ENCODE measurements around the gene PLEKHH1. TPM values are rescaled to one million over a fixed set of nuclear protein-coding genes. Genes with fewer than 3 reads are reported as not detected.

The PLEKHH1 gene
- total and polyA plus RNA-seq, 4 experiments from 2014 or later, result 0.22 to 1.1 (median 0.41) TPM; not detected in 1

DNA sequence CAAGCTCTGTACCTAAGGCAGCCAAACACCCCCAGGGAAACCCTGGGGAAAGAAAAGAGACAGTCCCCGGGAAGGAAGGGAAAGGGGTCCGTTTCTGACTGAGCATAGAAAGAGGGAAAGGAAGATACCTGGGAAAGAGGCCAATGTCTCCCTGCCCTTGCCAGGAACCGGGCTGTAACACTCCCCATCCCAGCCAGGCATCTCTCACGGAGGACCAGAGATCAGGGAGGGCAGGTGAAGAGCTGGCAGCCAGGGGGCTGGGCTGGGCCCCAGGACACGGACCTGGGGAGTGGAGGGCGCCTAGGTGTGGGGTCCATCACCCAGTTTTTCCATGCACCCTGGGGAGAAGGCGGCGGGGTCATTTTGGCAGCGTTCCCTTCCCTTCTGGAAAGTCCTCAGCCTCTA lies 18.9 kb upstream of the PLEKHH1 start:
- no peaks in the 10 kb centered on the region for H3K36me3 ChIP-seq (ENCODE audit: insufficient read depth, low read length)
- H3K27ac ChIP-seq (ENCODE audit: low read depth, low read length), result peak overlapping the region; percentile 68
- H3K4me1 ChIP-seq (ENCODE audit: insufficient read depth, low read length), result peaks cover 25% of the 10 kb centered on the region
- POLR2A ChIA-PET (ENCODE audit: partially characterized antibody), result interaction anchor here (1.5 to 6.6 kb wide), 3 partner anchors 19 to 86 kb away, joined by 5 to 51 read pairs (median 7); partner anchors contain the start of genes PIGH, PLEKHH1 and TMEM229B
- CTCF ChIA-PET (ENCODE audit: partially characterized antibody), result interaction anchor here (1.2 to 2.8 kb wide), 4 partner anchors 9 to 87 kb away, joined by 4 to 12 read pairs (median 8); partner anchors contain the start of gene TMEM229B
- peak overlapping the region; percentile 70 to 96 (median 88) for H3K27ac Mint-ChIP-seq
- H3K4me3 Mint-ChIP-seq, result peak overlapping the region; percentile 90 to 97 (median 94)
- H3K4me1 Mint-ChIP-seq, result peaks cover 13 to 36% (median 23%) of the 10 kb centered on the region in 4 donors
- peak overlapping the region; percentile 53 to 56 for H3K4me3 ChIP-seq (ENCODE audit: low read length in 2 of 2)
- intact Hi-C loops (cut with micrococcal nuclease), result no loop called here
- DNase-seq, result no peak
- no peaks in the 10 kb centered on the region for H3K9me3 Mint-ChIP-seq
- H3K36me3 Mint-ChIP-seq, result peaks cover 0 to 4% of the 10 kb centered on the region in 2 donors
- H3K9me3 ChIP-seq (ENCODE audit: control insufficient read depth in 1 of 2, low read length in 2 of 2), result no peaks in the 10 kb centered on the region
- no peaks in the 10 kb centered on the region for H3K27me3 ChIP-seq (ENCODE audit: insufficient read depth, low read length)
- no peaks in the 10 kb centered on the region for H3K27me3 Mint-ChIP-seq

DNA sequence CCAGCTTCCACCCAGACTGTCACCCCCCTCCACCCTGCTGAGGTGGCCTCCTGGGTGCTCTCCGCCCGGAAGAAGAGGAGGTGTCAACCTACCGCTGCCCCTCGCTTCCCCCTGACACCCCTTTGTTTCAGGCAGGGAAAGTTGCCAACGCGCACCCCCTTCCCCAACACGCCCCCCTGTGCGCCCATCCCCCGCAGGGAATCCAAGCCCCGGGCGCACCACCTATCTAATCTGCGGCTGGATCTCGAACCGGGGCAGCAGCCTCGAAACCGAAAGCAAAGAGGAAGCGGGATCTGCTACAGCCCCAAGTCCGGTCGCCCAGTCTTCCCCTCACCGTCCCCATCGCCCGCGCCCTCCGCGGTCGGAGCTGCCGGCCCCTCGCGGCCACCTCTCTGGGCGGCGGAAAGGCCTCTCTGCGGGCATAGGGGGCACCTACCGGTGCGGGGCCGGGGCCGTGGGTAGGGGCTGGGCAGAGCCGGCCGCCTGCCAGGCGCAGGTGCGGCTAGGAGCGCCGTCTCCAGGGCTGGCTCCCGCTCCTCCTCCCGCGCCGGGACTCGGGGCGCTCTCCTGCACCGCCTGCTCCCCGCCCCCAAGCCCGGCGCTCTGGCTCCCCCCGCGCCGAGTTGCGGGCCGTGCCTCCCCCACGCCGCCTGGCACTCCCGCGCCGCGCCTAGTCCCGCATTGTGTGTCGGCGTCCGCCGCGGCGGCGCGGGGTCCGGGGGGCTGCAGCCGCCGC lies 18.3 kb upstream of the PLEKHH1 start:
- no peaks in the 10 kb centered on the region for H3K9me3 ChIP-seq (ENCODE audit: control insufficient read depth in 1 of 2, low read length in 2 of 2)
- no peaks in the 10 kb centered on the region for H3K27me3 ChIP-seq (ENCODE audit: insufficient read depth, low read length)
- H3K4me1 Mint-ChIP-seq, result peaks cover 13 to 36% (median 23%) of the 10 kb centered on the region in 4 donors
- intact Hi-C loops (cut with micrococcal nuclease), result loop anchor here (1.0 kb wide), 1 partner anchor 27 kb away; the partner anchor contains the start of gene TMEM229B
- peak overlapping the region; percentile 53 to 56 for H3K4me3 ChIP-seq (ENCODE audit: low read length in 2 of 2)
- DNase-seq, result peak; percentile 46 to 59 (median 55)
- H3K36me3 ChIP-seq (ENCODE audit: insufficient read depth, low read length), result no peaks in the 10 kb centered on the region
- H3K27ac ChIP-seq (ENCODE audit: low read depth, low read length), result peak overlapping the region; percentile 68
- CTCF ChIA-PET (ENCODE audit: partially characterized antibody), result interaction anchor here (1.6 to 3.0 kb wide), 3 partner anchors 10 to 57 kb away, joined by 4 to 15 read pairs (median 9); no protein-coding TSS in a partner anchor
- peak overlapping the region; percentile 90 to 97 (median 94) for H3K4me3 Mint-ChIP-seq
- POLR2A ChIA-PET (ENCODE audit: partially characterized antibody), result interaction anchor here (1.2 to 6.6 kb wide), 4 partner anchors 12 to 85 kb away, joined by 3 to 51 read pairs (median 6); partner anchors contain the start of genes PIGH, PLEKHH1 and TMEM229B
- H3K27ac Mint-ChIP-seq, result peak overlapping the region; percentile 88 to 96 (median 92)
- peaks cover 25% of the 10 kb centered on the region for H3K4me1 ChIP-seq (ENCODE audit: insufficient read depth, low read length)
- no peaks in the 10 kb centered on the region for H3K9me3 Mint-ChIP-seq
- H3K36me3 Mint-ChIP-seq, result peaks cover 0 to 4% of the 10 kb centered on the region in 2 donors
- no peaks in the 10 kb centered on the region for H3K27me3 Mint-ChIP-seq

DNA sequence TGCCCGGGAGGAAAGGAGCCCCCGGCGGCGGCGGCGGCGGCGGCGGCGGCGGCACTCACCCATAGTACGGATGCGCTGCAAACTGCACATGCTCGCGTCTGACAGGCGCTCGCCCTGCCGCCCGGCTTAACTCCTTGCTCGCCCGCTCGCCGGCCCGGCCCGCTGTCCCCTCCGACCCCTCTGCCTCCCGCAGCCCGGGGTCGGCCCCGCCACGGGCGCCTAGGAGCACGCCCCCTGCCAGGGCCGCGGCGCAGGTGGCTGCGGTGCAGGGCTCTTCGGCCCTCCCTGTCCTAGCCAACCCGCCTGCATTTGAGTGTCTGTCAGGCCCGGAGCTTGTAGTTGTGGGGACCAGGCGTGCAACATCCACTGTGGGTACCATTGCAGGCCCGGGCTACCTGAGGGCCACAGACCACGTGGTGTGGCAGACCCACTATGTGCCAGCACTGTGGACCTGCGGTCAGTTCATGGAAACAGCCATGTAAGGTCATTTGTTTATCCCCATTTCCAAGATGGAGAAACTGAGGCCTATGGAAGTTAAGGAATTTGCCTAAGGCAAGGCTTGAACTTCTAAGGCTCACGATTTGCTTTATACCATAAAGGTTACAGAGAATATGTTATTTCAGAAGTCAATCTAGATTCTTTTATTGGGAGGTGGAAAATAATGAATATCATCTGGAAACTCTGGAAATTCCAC lies 17.6 kb upstream of the PLEKHH1 start:
- peaks cover 13 to 36% (median 23%) of the 10 kb centered on the region in 4 donors for H3K4me1 Mint-ChIP-seq
- Histone ChIP-seq H3K36me3 (ENCODE audit: insufficient read depth, low read length) (no peaks in the 10 kb centered on the region), H3K27me3 (ENCODE audit: insufficient read depth, low read length) (no peaks in the 10 kb centered on the region), H3K9me3 (ENCODE audit: control insufficient read depth in 1 of 2, low read length in 2 of 2) (no peaks in the 10 kb centered on the region), H3K4me3 (ENCODE audit: low read length in 2 of 2) (peak overlapping the region; percentile 28 to 71), H3K4me1 (ENCODE audit: insufficient read depth, low read length) (peaks cover 25% of the 10 kb centered on the region), H3K27ac (ENCODE audit: low read depth, low read length) (peak overlapping the region; percentile 45)
- ChIA-PET CTCF (ENCODE audit: partially characterized antibody) (interaction anchor here (3.0 kb wide), 1 partner anchor 11 kb away, joined by 15 read pairs; no protein-coding TSS in a partner anchor), POLR2A (ENCODE audit: partially characterized antibody) (interaction anchor here (1.2 to 6.6 kb wide), 3 partner anchors 11 to 28 kb away, joined by 3 to 51 read pairs (median 7); partner anchors contain the start of genes PLEKHH1 and TMEM229B)
- intact Hi-C loops (cut with micrococcal nuclease), result loop anchor here (1.0 kb wide), 1 partner anchor 27 kb away; the partner anchor contains the start of gene TMEM229B
- no peaks in the 10 kb centered on the region for H3K9me3 Mint-ChIP-seq
- peak overlapping the region in 6 of 7 donors; percentile 9 to 74 (median 46) for H3K27ac Mint-ChIP-seq
- H3K4me3 Mint-ChIP-seq, result peak overlapping the region; percentile 72 to 84 (median 76)
- peaks cover 0 to 4% of the 10 kb centered on the region in 2 donors for H3K36me3 Mint-ChIP-seq
- no peaks in the 10 kb centered on the region for H3K27me3 Mint-ChIP-seq
- DNase-seq, result peak in 3 of 5 donors; percentile 50 to 62 (median 52)

DNA sequence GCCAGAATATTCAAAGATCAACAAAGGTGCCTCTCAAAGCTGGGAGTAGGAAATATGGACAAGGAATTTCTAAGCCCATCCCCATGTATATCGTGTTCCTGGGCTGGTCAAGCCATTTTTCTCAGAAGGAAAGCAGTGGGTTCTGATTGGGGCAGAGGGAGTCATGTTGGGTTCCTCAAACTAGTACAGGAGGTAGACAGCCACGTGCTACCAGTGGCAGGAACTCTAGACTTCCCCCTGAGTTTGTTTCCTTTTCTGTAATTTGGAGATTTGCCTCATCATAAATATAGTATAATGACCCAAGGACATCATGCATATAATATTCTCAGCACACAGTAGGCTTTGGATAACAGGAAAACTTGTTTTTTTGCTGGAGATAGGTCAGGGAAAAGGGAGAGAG lies 16.4 kb upstream of the PLEKHH1 start:
- Histone ChIP-seq H3K4me1 (ENCODE audit: insufficient read depth, low read length) (peaks cover 23% of the 10 kb centered on the region), H3K36me3 (ENCODE audit: insufficient read depth, low read length) (no peaks in the 10 kb centered on the region), H3K27me3 (ENCODE audit: insufficient read depth, low read length) (no peaks in the 10 kb centered on the region), H3K4me3 (ENCODE audit: low read length in 2 of 2) (no peak overlapping the region), H3K27ac (ENCODE audit: low read depth, low read length) (no peak overlapping the region), H3K9me3 (ENCODE audit: control insufficient read depth in 1 of 2, low read length in 2 of 2) (no peaks in the 10 kb centered on the region)
- ChIA-PET POLR2A (ENCODE audit: partially characterized antibody) (interaction anchor here (1.2 to 6.6 kb wide), 3 partner anchors 12 to 29 kb away, joined by 3 to 51 read pairs (median 7); partner anchors contain the start of genes PLEKHH1 and TMEM229B), CTCF (ENCODE audit: partially characterized antibody) (interaction anchor here (1.0 to 3.0 kb wide), 6 partner anchors 10 to 157 kb away, joined by 3 to 15 read pairs (median 6); partner anchors contain the start of genes ATP6V1D and TMEM229B)
- Mint-ChIP-seq H3K27me3 (peaks cover 5 to 8% of the 10 kb centered on the region in 2 donors), H3K4me1 (peaks cover 13 to 36% (median 23%) of the 10 kb centered on the region in 4 donors), H3K9me3 (no peaks in the 10 kb centered on the region), H3K27ac (peak overlapping the region in 5 of 7 donors; percentile 57 to 75 (median 70)), H3K4me3 (peak overlapping the region; percentile 69 to 84 (median 76)), H3K36me3 (peaks cover 0 to 4% of the 10 kb centered on the region in 2 donors)
- intact Hi-C loops (cut with micrococcal nuclease), result no loop called here
- DNase-seq, result no peak

DNA sequence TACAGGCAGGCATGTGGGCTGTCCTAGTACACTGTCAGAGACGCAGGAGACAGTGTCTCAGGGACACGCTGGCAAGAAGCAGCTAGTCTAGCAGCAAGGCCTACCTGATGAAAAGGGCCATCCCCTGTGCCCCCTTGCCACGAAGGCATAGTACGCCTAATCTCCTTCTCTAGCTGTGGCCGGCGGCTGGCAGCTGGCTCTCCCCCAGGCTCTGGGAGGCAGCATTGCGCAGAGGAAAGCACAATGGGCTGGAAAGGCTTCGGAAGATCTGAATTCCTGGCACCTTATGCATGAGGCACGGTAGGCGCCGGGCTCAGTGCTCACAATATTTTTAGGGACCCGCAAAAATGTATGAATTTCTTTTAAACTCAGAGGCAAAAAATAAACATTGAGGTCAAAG lies 16.0 kb upstream of the PLEKHH1 start:
- H3K4me3 Mint-ChIP-seq, result peak overlapping the region in 2 of 8 donors; percentile 72 to 76
- H3K4me3 ChIP-seq (ENCODE audit: low read length in 2 of 2), result no peak overlapping the region
- POLR2A ChIA-PET (ENCODE audit: partially characterized antibody), result interaction anchor here (1.2 to 6.6 kb wide), 2 partner anchors 12 to 30 kb away, joined by 3 to 51 read pairs; partner anchors contain the start of gene TMEM229B

DNA sequence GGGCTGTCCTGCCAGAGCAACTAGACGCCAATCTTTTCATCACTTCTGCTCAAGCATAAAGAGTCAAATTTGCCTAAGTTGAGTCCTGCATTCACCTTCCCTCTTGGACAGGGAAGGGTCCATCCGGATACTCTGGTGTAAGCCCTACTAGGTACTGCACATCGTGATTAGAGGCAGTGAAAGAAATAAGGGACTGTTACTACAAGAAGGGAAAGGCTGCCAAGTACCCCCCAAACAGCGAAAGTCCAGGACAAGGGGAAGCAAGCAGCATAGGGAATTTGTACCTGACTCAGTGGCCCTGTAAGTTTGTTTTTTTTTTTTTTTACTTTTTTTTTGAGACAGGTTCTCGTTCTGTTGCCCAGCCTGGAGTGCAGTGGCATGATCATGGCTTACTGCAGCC lies 13.7 kb upstream of the PLEKHH1 start:
- Histone ChIP-seq H3K4me1 (ENCODE audit: insufficient read depth, low read length) (peaks cover 11% of the 10 kb centered on the region), H3K27ac (ENCODE audit: low read depth, low read length) (no peak overlapping the region), H3K4me3 (ENCODE audit: low read length in 2 of 2) (no peak overlapping the region), H3K9me3 (ENCODE audit: control insufficient read depth in 1 of 2, low read length in 2 of 2) (no peaks in the 10 kb centered on the region), H3K36me3 (ENCODE audit: insufficient read depth, low read length) (no peaks in the 10 kb centered on the region), H3K27me3 (ENCODE audit: insufficient read depth, low read length) (peaks cover 4% of the 10 kb centered on the region)
- Mint-ChIP-seq H3K4me3 (no peak overlapping the region), H3K27me3 (peaks cover 16 to 20% of the 10 kb centered on the region in 2 donors), H3K27ac (no peak overlapping the region), H3K36me3 (peaks cover 0 to 2% of the 10 kb centered on the region in 2 donors), H3K9me3 (no peaks in the 10 kb centered on the region), H3K4me1 (peaks cover 4 to 21% (median 13%) of the 10 kb centered on the region in 4 donors)
- intact Hi-C loops (cut with micrococcal nuclease), result no loop called here
- DNase-seq, result no peak
- ChIA-PET CTCF (ENCODE audit: partially characterized antibody) (interaction anchor here (0.7 to 1.0 kb wide), 2 partner anchors 81 to 92 kb away, joined by 3 read pairs; partner anchors contain the start of gene PIGH), POLR2A (ENCODE audit: partially characterized antibody) (no interaction called here)

More for the DNA sequence above, 16.0 kb upstream of the PLEKHH1 start:
- CTCF ChIA-PET (ENCODE audit: partially characterized antibody), result interaction anchor here (0.7 to 3.0 kb wide), 7 partner anchors 9 to 158 kb away, joined by 3 to 15 read pairs (median 5); partner anchors contain the start of genes ATP6V1D and TMEM229B
- DNase-seq, result no peak
- peaks cover 0 to 4% of the 10 kb centered on the region in 2 donors for H3K36me3 Mint-ChIP-seq
- Histone ChIP-seq H3K9me3 (ENCODE audit: control insufficient read depth in 1 of 2, low read length in 2 of 2) (no peaks in the 10 kb centered on the region), H3K27me3 (ENCODE audit: insufficient read depth, low read length) (peaks cover under 1% of the 10 kb centered on the region), H3K27ac (ENCODE audit: low read depth, low read length) (no peak overlapping the region), H3K36me3 (ENCODE audit: insufficient read depth, low read length) (no peaks in the 10 kb centered on the region), H3K4me1 (ENCODE audit: insufficient read depth, low read length) (peaks cover 21% of the 10 kb centered on the region)
- peaks cover 6 to 9% of the 10 kb centered on the region in 2 donors for H3K27me3 Mint-ChIP-seq
- intact Hi-C loops (cut with micrococcal nuclease), result no loop called here
- peaks cover 13 to 36% (median 23%) of the 10 kb centered on the region in 4 donors for H3K4me1 Mint-ChIP-seq
- H3K9me3 Mint-ChIP-seq, result no peaks in the 10 kb centered on the region
- peak overlapping the region in 2 of 7 donors; percentile 53 to 70 for H3K27ac Mint-ChIP-seq
